AG09319 (cell line): Measurements from ENCODE around the gene MT4.
A peak's percentile ranks its signal among the peaks of the same experiment; 100 is the strongest.

ENCODE experiments used
- DNase-seq: peaks from one replicate; pipeline ENCODE4 v3.0.0-alpha.2; 2010; ENCODE audit warnings: low read depth; ENCODE audit errors: extremely low read depth
- CTCF ChIP-seq: IDR thresholded peaks from 2 replicates; pipeline ENCODE4 v1.5.1; 2011; ENCODE audit warnings: low read depth, mild to moderate bottlenecking, inconsistent platforms, low read length, moderate library complexity

Gene MT4

DNA sequence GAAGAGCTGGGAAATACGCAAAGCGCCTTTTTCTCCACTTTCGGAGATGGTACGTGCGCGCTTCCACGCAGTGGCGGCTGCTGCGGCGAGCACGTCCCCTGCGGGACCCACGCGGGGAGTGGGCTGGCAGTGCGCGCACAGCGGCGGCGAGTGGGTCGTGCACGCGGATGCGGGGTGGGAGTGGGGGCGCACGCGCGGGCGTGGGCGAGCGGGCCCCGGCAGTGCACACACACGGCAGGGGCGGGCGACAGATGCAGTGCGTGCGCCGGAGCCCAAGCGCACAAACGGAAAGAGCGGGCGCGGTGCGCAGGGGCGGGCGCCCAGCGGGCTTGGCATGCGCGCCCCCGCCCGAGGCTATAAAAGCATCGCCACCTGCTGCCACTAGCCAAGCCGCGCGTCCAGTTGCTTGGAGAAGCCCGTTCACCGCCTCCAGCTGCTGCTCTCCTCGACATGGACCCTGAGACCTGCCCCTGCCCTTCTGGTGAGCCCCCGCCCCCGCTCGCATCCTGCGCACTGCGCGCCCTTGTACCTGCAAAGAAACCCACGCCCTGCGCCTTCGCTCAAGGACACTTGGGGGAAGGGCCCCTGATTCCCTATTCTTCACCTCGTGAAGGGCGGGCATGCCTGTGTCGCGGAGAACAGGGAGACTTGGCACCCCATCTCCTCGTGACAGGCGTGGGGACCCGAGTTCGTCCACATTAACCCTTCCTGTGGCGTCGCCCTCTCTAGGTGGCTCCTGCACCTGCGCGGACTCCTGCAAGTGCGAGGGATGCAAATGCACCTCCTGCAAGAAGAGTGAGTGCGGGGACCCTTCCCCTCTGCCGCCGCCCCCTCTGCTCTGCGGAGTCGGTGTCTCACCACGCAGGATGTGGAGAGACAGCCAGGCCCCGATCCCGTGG lies 24.5 kb downstream of the MT4 start, which contains the start of gene MT3:
Gene MT3 (plus strand): TSS at position 388 of the 899 bp plus-strand sequence. CDS start 63 bp downstream, at position 451.
- TF ChIP-seq CTCF: no peak
- DNase-seq: no peak

DNA sequence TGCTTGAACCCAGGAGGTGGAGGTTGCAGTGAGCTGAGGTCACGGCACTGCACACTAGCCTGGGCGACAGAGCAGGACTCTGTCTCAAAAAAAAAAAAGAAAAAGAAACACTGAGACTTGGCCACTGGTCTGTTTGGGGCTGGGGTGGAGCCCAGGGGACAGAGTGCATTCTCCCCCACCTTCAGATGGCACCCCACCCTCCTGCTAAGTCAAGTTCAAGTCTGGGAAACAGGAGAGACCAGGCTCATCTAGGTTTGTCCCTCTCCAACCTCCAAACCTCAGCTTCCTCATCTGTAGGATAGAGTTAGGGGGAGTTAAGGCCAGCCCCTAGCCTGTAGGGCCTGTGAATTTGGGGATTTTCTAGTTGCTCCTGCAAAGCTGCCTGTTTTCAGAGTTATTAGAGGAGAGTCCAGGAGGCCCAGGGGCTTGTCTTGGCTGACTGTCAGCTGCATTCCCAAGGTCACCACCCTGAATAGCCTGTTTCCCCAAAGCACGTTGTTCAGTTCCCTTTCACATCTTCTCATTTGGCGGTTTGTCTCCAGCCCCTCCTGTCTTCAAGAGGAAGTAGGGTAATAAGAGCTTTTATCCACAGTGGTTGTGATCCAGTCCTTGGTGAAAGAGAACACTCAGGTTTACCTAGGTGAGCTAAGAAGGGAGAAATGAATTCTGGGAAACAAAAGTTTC lies 26.6 kb downstream of the MT4 start:
- no peak for DNase-seq
- TF ChIP-seq CTCF: no peak

GRCh38 chr16:56593573-56594291 lies 28.9 kb downstream of the MT4 start:
- TF ChIP-seq CTCF: no peak
- no peak for DNase-seq

DNA sequence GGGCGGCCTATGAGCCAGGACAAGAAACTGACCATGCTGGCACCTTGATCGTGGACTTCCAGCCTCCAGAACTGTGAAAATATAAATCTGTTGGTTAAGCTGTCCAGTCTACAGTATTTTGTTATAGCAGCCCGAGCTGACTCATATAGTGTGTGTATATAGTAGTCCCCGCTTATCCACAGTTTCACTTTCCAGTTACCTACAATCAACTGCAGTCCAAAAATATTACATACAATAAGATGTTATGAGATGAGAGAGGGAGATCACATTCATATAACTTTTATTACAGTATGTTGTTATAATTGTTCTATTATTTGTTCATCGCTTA lies 29.4 kb downstream of the MT4 start:
- no peak for TF ChIP-seq CTCF
- DNase-seq: no peak

DNA sequence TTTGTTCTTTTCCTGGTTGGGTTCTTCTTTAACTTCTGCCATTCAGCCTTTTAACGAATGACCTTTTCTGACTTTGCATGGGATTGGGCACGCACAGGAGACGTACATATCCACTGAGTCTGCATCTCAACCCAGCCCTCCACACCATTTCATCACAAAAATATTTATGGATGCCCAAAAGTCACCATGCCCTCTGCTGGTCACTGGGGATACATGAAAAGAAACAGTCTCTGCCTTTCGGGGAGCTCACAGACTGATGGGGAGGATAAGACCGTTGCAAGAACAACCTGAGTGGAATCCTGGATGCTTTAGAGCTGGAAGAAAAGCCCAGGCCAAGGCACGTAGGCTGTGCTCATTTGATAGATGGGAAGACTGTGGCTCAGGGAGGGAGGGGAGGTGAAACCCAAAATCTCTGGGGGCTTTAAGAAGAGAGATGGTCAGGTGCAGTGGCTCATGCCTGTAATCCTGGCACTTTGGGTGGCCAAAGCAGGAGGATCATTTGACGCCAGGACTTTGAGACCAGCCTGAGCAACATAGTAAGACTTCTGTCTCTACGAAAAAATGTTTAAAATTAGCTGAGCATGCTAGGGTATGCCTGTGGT lies 35.6 kb downstream of the MT4 start:
- TF ChIP-seq CTCF: peak; percentile 77
- no peak for DNase-seq

DNA sequence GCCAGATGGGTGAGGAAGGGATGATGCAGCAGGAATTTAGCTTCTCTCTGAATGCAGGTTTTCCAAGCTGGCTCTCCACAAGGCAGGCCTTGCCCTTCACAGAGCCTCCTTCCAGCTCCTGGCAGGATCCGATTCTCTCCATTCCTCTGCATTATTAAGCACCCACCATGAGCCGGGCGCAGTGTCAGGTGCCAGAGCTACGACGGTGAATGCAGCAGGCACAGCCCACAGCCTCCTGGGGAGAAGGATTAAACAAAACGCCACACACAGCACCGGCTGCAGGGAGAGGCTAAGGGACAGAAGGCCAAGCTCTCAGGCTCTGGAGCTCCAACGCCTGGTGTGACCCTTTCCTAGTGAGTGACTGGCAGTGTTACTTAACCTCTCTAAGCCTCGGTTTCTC lies 36.5 kb downstream of the MT4 start:
- no peak for DNase-seq
- no peak for TF ChIP-seq CTCF
